Endothelial cell of umbilical vein (primary cell): Measurements from ENCODE around the gene CNTNAP2. TPM values are rescaled to one million over a fixed set of nuclear protein-coding genes. Genes with fewer than 3 reads are reported as not detected.

ENCODE experiments used
- BruUV-seq: library from RNA; stranded (reverse); fragments of 400-500 nt; replicated peaks from 2 replicates; lab custom pipeline; 2021; lab: Mats Ljungman, UMichigan
- CTCF ChIA-PET: fragments of 300-600, 350-600 bp; sonication (Branson Sonifier 250); formaldehyde crosslinking; loops from one replicate; lab custom pipeline; 2021; ENCODE audit warnings: antibody characterized with exemption, inconsistent platforms; lab: Charles Lee
- POLR2A ChIA-PET: fragments of 300-600, 350-600 bp; sonication (Branson Sonifier 250); formaldehyde crosslinking; loops from one replicate; lab custom pipeline; 2021; ENCODE audit warnings: antibody characterized with exemption, inconsistent platforms; lab: Charles Lee
- DNase-seq: peaks from one replicate; pipeline ENCODE4 v3.0.0-alpha.2; 2011; ENCODE audit warnings: low read depth, low spot score
- FAIRE-seq: peaks from 2 replicates; lab custom pipeline; 2011; peaks lifted over from hg19 to GRCh38; lab: Jason Lieb, UNC
- H2AFZ ChIP-seq: 2 replicates; pipeline ENCODE4 v1.6.0; 2012; ENCODE audit warnings: low read depth, low read length, control low read depth, inconsistent platforms
- H3K27ac ChIP-seq: 2 replicates; pipeline ENCODE4 v1.5.1; 2011; ENCODE audit warnings: low read depth, mild to moderate bottlenecking, control low read depth, low read length, moderate library complexity; ENCODE audit not compliant: insufficient read depth
- H3K27me3 ChIP-seq, 2 experiments: 2 replicates each; pipeline versions ENCODE4 v1.6.0 to v1.6.1; 2011; ENCODE audit warnings: low read length in 2 of 2, mixed read lengths in 1 of 2; ENCODE audit not compliant: control insufficient read depth in 2 of 2, insufficient read depth in 2 of 2
- H3K36me3 ChIP-seq, 2 experiments: 2 replicates in 1 of 2; 3 replicates in 1 of 2; pipeline ENCODE4 v1.5.1; 2011; ENCODE audit warnings: low read length in 2 of 2, mild to moderate bottlenecking in 1 of 2, moderate library complexity in 1 of 2; ENCODE audit not compliant: control insufficient read depth in 2 of 2, insufficient read depth in 2 of 2; ENCODE audit errors: extremely low read depth in 1 of 2
- H3K4me1 ChIP-seq: 3 replicates; pipeline ENCODE4 v1.5.1; 2011; ENCODE audit warnings: mild to moderate bottlenecking, low read length; ENCODE audit not compliant: control insufficient read depth, insufficient read depth; ENCODE audit errors: extremely low read depth
- H3K4me2 ChIP-seq: 2 replicates; pipeline ENCODE4 v1.6.1; 2011; ENCODE audit warnings: low read length, control low read depth, mixed read lengths; ENCODE audit not compliant: insufficient read depth
- H3K4me3 ChIP-seq, 3 experiments: fragments of 200-600 bp in 1 of 3; sonication (generic), shearing (Covaris generic) in 1 of 3; replicated peaks in 1 of 3; 2 replicates each; pipeline ENCODE4 v1.5.1; 2011 to 2016; ENCODE audit warnings: control low read depth in 3 of 3, low read length in 3 of 3, mild to moderate bottlenecking in 2 of 3, inconsistent platforms in 1 of 3, low read depth in 1 of 3, moderate library complexity in 1 of 3; ENCODE audit not compliant: insufficient read depth in 1 of 3
- H3K79me2 ChIP-seq: 2 replicates; pipeline ENCODE4 v1.6.0; 2012; ENCODE audit warnings: low read length, inconsistent platforms; ENCODE audit not compliant: control insufficient read depth, insufficient read depth
- H3K9ac ChIP-seq: replicated peaks from 2 replicates; pipeline ENCODE3; 2011; ENCODE audit warnings: low read length, control low read depth; ENCODE audit not compliant: insufficient read depth; ENCODE audit errors: extremely low read depth
- H3K9me1 ChIP-seq: replicated peaks from 3 replicates; pipeline ENCODE4 v1.6.0; 2011; ENCODE audit warnings: mild to moderate bottlenecking, low read length; ENCODE audit not compliant: control insufficient read depth, insufficient read depth; ENCODE audit errors: extremely low read depth
- H3K9me3 ChIP-seq: replicated peaks from 2 replicates; pipeline ENCODE4 v1.5.1; 2012; ENCODE audit warnings: low read length, inconsistent platforms; ENCODE audit not compliant: control insufficient read depth, insufficient read depth
- H4K20me1 ChIP-seq: replicated peaks from 2 replicates; pipeline ENCODE3; 2011; ENCODE audit warnings: mild to moderate bottlenecking, low read length; ENCODE audit not compliant: control insufficient read depth, insufficient read depth; ENCODE audit errors: extremely low read depth
- CTCF ChIP-seq, 2 donors: IDR thresholded peaks; 1 replicate in 1 of 2; 2 replicates in 1 of 2; pipeline ENCODE4 v1.5.1; 2011; ENCODE audit warnings: low read length in 2 of 2, mild to moderate bottlenecking in 2 of 2, moderate library complexity in 2 of 2, control low read depth in 1 of 2, inconsistent platforms in 1 of 2, low read depth in 1 of 2; ENCODE audit not compliant: insufficient read depth in 1 of 2; ENCODE audit errors: extremely low read depth in 1 of 2
- EZH2 ChIP-seq: IDR thresholded peaks from 2 replicates; pipeline ENCODE4 v1.6.1; 2012; ENCODE audit warnings: borderline replicate concordance, low read depth, mild to moderate bottlenecking, moderate library complexity, low read length, inconsistent platforms; ENCODE audit not compliant: severe bottlenecking
- FOS ChIP-seq: IDR thresholded peaks from 2 replicates; pipeline ENCODE4 v1.6.1; 2011; ENCODE audit warnings: mild to moderate bottlenecking, low read length, moderate library complexity, borderline replicate concordance; ENCODE audit not compliant: insufficient read depth
- GATA2 ChIP-seq: IDR thresholded peaks from 2 replicates; pipeline ENCODE4 v1.7.0; 2011; ENCODE audit warnings: low read depth, mild to moderate bottlenecking, moderate library complexity, mixed read lengths, low read length; ENCODE audit not compliant: insufficient read length, insufficient read depth
- JUN ChIP-seq: IDR thresholded peaks from 2 replicates; pipeline ENCODE4 v1.6.1; 2011; ENCODE audit warnings: borderline replicate concordance, low read depth; ENCODE audit not compliant: insufficient read length, insufficient read depth
- MYC ChIP-seq: IDR thresholded peaks from one replicate; pipeline ENCODE4 v1.6.1; 2011; ENCODE audit warnings: mild to moderate bottlenecking, low read depth, low read length
- POLR2A ChIP-seq: IDR thresholded peaks from 2 replicates; pipeline ENCODE4 v1.6.1; 2012; ENCODE audit warnings: low read depth, mild to moderate bottlenecking, control low read depth, low read length
- POLR2AphosphoS5 ChIP-seq: IDR thresholded peaks from 2 replicates; pipeline ENCODE4 v1.6.1; 2012; ENCODE audit warnings: low read depth, mild to moderate bottlenecking, control low read depth, low read length, moderate library complexity; ENCODE audit not compliant: insufficient read depth
- dilution Hi-C: fragments of 300-500 bp; cut with MboI; formaldehyde crosslinking; loops from one replicate; pipeline ENCODE4 v1.15.0; 2019; ENCODE audit warnings: low sequenced_read_pairs; ENCODE audit not compliant: extremely low pct_ligation_motif_present
- intact Hi-C: fragments of 100-400 bp; cut with micrococcal nuclease; formaldehyde crosslinking; loops from one replicate; pipeline ENCODE4 v1.10.0; 2022
- polyA plus RNA-seq, 4 experiments: library from polyadenylated mRNA; depleted of rRNA in 3 of 4; stranded (reverse) in 3 of 4; unstranded in 1 of 4; fragments of >200 nt; gene quantifications; 2 replicates each; pipeline versions ENCODE4 v1.2.1 to v1.2.3, GENCODE V29; 2011 to 2012; ENCODE audit warnings: missing spikeins in 1 of 4
- total RNA-seq: library from RNA; stranded (reverse); gene quantifications from 2 replicates; pipeline ENCODE4 v1.2.3, GENCODE V29; 2021
- TF ChIP-seq, protein P1 (sequence below): IDR thresholded peaks from 2 replicates; pipeline ENCODE4 v1.6.1; 2011; ENCODE audit not compliant: insufficient read depth, insufficient read length

CNTNAP2 gene
- total and polyA plus RNA-seq, 2 donors (not counting 3 experiments of a cell fraction or from before 2014, with no cell fraction given) = not detected

DNA sequence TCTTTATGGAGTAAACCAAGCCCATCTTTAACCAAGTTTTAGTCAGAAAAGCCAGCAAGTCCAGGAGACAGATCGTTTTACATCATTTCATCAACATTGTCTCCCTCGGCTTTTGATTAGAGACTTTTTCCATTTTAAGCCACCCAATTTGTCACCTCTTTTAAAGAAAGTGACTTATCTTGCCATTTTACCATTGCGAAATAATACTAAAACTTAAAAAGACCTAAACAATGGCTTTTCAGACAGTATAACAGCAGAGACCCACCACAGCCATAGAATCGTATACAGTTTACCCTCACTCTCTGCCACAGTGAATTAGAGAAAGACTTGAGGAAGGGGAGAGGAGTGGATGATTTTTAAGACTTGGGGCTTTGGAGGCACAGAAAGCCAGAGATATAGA lies 2114.3 kb downstream of the CNTNAP2 start:
- FAIRE-seq = no peak
- no TSS peak for BruUV-seq

More for the DNA sequence above, 2114.3 kb downstream of the CNTNAP2 start:
- POLR2A ChIA-PET = no interaction called here
- no peak for DNase-seq
- no peak overlapping the region for H2AFZ ChIP-seq
- H3K27ac ChIP-seq = no peak overlapping the region
- H3K36me3 ChIP-seq = no peaks in the 10 kb centered on the region
- H4K20me1 ChIP-seq = no peaks in the 10 kb centered on the region
- H3K4me2 ChIP-seq = no peak overlapping the region
- no peaks in the 10 kb centered on the region for H3K27me3 ChIP-seq
- H3K79me2 ChIP-seq = no peaks in the 10 kb centered on the region
- CTCF ChIA-PET = no interaction called here
- peaks cover 2% of the 10 kb centered on the region for H3K9me3 ChIP-seq
- H3K9ac ChIP-seq = no peak overlapping the region
- intact Hi-C loops (no loop called here), dilution Hi-C loops (no loop called here)
- no peak overlapping the region for H3K4me3 ChIP-seq
- H3K9me1 ChIP-seq = no peaks in the 10 kb centered on the region
- H3K4me1 ChIP-seq = no peaks in the 10 kb centered on the region
- TF ChIP-seq MYC (no peak), JUN (no peak), CTCF (IDR thresholded peaks at IDR 0.05; ENCODE audit: extremely low read depth in 1 of 2, insufficient read depth in 1 of 2, low read depth in 1 of 2, low read length in 2 of 2) (no peak), FOS (no peak), EZH2 (no peak), GATA2 (no peak), POLR2A (no peak), POLR2AphosphoS5 (no peak)
- TF ChIP-seq, protein P1, sequence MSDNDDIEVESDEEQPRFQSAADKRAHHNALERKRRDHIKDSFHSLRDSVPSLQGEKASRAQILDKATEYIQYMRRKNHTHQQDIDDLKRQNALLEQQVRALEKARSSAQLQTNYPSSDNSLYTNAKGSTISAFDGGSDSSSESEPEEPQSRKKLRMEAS = no peak
